IMR-90 (cell line): ENCODE results near the gene EREG. TPM values are rescaled to one million over a fixed set of nuclear protein-coding genes. Genes with fewer than 3 reads are reported as not detected.

Experiments
- ATAC-seq: fragments of 200-7000 bp; cut with Tn5 transposase; 2 replicates; pipeline ENCODE4 v1.9.1; 2020; ENCODE audit warnings: low read depth, mild to moderate bottlenecking, moderate library complexity
- BruUV-seq: library from RNA; stranded (reverse); fragments of 400-500 nt; replicated peaks from 2 replicates; lab custom pipeline; 2021; lab: Mats Ljungman, UMichigan
- CTCF ChIA-PET: fragments of 300-600 bp; formaldehyde crosslinking; extraction: SDS; loops from one replicate; lab custom pipeline; 2021; ENCODE audit warnings: antibody characterized with exemption; lab: Yijun Ruan, JAX
- POLR2A ChIA-PET: fragments of 300-600 bp; sonication (Branson Sonifier 250); formaldehyde crosslinking; loops from one replicate; lab custom pipeline; 2022; ENCODE audit warnings: antibody characterized with exemption; ENCODE audit not compliant: unreplicated experiment; lab: Charles Lee
- DNase-seq: peaks from one replicate; pipeline ENCODE4 v3.0.0; 2013
- H2AFZ ChIP-seq: replicated peaks from 2 replicates; pipeline ENCODE3; 2013; ENCODE audit warnings: low read length, mild to moderate bottlenecking; ENCODE audit not compliant: poor library complexity
- H2AK5ac ChIP-seq: 2 replicates; pipeline ENCODE4 v1.6.1; 2013; ENCODE audit warnings: low read depth, low read length, inconsistent platforms
- H2AK9ac ChIP-seq: replicated peaks from 2 replicates; pipeline ENCODE3; 2013; ENCODE audit warnings: mild to moderate bottlenecking, low read depth, low read length, moderate library complexity; ENCODE audit not compliant: poor library complexity
- H2BK120ac ChIP-seq: 2 replicates; pipeline ENCODE4 v1.6.1; 2013; ENCODE audit warnings: low read depth, low read length, inconsistent platforms
- H2BK15ac ChIP-seq: 3 replicates; pipeline ENCODE4 v1.6.1; 2013; ENCODE audit warnings: low read depth, low read length, inconsistent platforms
- H2BK20ac ChIP-seq: 2 replicates; pipeline ENCODE4 v1.6.1; 2013; ENCODE audit warnings: low read depth, mild to moderate bottlenecking, inconsistent platforms, low read length, moderate library complexity
- H2BK5ac ChIP-seq: 2 replicates; pipeline ENCODE4 v1.6.1; 2013; ENCODE audit warnings: mild to moderate bottlenecking, low read depth, low read length, inconsistent platforms; ENCODE audit not compliant: poor library complexity, severe bottlenecking
- H3K14ac ChIP-seq: replicated peaks from 2 replicates; pipeline ENCODE4 v1.6.1; 2013; ENCODE audit warnings: low read depth, low read length, inconsistent platforms
- H3K18ac ChIP-seq: 2 replicates; pipeline ENCODE4 v1.6.1; 2013; ENCODE audit warnings: low read depth, low read length, control low read depth
- H3K23ac ChIP-seq: 2 replicates; pipeline ENCODE4 v1.6.1; 2013; ENCODE audit warnings: low read depth, low read length, inconsistent platforms
- H3K27ac ChIP-seq: 2 replicates; pipeline ENCODE4 v1.5.1; 2013; ENCODE audit warnings: mild to moderate bottlenecking, control low read depth, low read length; ENCODE audit not compliant: insufficient read depth
- H3K27me3 ChIP-seq: 2 replicates; pipeline ENCODE4 v1.6.1; 2013; ENCODE audit warnings: low read length; ENCODE audit not compliant: control insufficient read depth, insufficient read depth
- H3K36me3 ChIP-seq: 2 replicates; pipeline ENCODE4 v1.6.1; 2013; ENCODE audit warnings: low read length, mixed read lengths; ENCODE audit not compliant: control insufficient read depth, insufficient read depth
- H3K4ac ChIP-seq: 2 replicates; pipeline ENCODE4 v1.6.1; 2013; ENCODE audit warnings: low read depth, low read length, inconsistent platforms
- H3K4me1 ChIP-seq: 2 replicates; pipeline ENCODE4 v1.6.1; 2013; ENCODE audit warnings: low read length, mixed read lengths; ENCODE audit not compliant: control insufficient read depth, insufficient read depth
- H3K4me2 ChIP-seq: 2 replicates; pipeline ENCODE4 v1.6.1; 2013; ENCODE audit warnings: low read depth, mild to moderate bottlenecking, control low read depth, low read length, moderate library complexity
- H3K4me3 ChIP-seq: 2 replicates; pipeline ENCODE4 v1.5.1; 2013; ENCODE audit warnings: low read depth, mild to moderate bottlenecking, control low read depth, low read length, moderate library complexity; ENCODE audit not compliant: insufficient read depth
- H3K56ac ChIP-seq: 2 replicates; pipeline ENCODE4 v1.6.1; 2013; ENCODE audit warnings: low read length, inconsistent platforms; ENCODE audit not compliant: insufficient read depth; ENCODE audit errors: extremely low read depth
- H3K79me1 ChIP-seq, 2 experiments: 2 replicates each; pipeline ENCODE4 v1.6.1; 2013; ENCODE audit warnings: low read length in 2 of 2, inconsistent platforms in 1 of 2, low read depth in 1 of 2
- H3K9ac ChIP-seq: 2 replicates; pipeline ENCODE4 v1.6.1; 2013; ENCODE audit warnings: low read depth, low read length, control low read depth
- H3K9me1 ChIP-seq: 2 replicates; pipeline ENCODE4 v1.6.1; 2013; ENCODE audit warnings: low read length, inconsistent platforms; ENCODE audit not compliant: insufficient read depth
- H3K9me3 ChIP-seq: 2 replicates; pipeline ENCODE4 v1.6.1; 2013; ENCODE audit warnings: low read length; ENCODE audit not compliant: control insufficient read depth, insufficient read depth
- H4K20me1 ChIP-seq: 2 replicates; pipeline ENCODE4 v1.6.1; 2013; ENCODE audit warnings: low read length, inconsistent platforms; ENCODE audit not compliant: insufficient read depth
- H4K5ac ChIP-seq: 2 replicates; pipeline ENCODE4 v1.6.1; 2013; ENCODE audit warnings: mild to moderate bottlenecking, low read depth, low read length, control low read depth
- H4K8ac ChIP-seq, 2 experiments: 2 replicates each; pipeline ENCODE4 v1.6.1; 2013; ENCODE audit warnings: low read depth in 2 of 2, low read length in 2 of 2, control low read depth in 1 of 2, inconsistent platforms in 1 of 2
- H4K91ac ChIP-seq: 2 replicates; pipeline ENCODE4 v1.6.1; 2013; ENCODE audit warnings: low read depth, low read length, inconsistent platforms; ENCODE audit not compliant: insufficient read depth
- BHLHE40 ChIP-seq: fragments of 150-350 bp; IDR thresholded peaks from 2 replicates; pipeline ENCODE4 v1.6.1; 2016; ENCODE audit warnings: mild to moderate bottlenecking, low read depth, low read length
- CEBPB ChIP-seq: IDR thresholded peaks from 2 replicates; pipeline ENCODE4 v1.6.1; 2012; ENCODE audit warnings: low read depth, low read length, improper control_type of control experiment
- CHD1 ChIP-seq: IDR thresholded peaks from 2 replicates; pipeline ENCODE4 v1.6.1; 2012; ENCODE audit warnings: low read depth, low read length, improper control_type of control experiment
- CTCF ChIP-seq: conservative IDR thresholded peaks from 2 replicates; pipeline ENCODE4 v1.5.1; 2012; ENCODE audit warnings: mild to moderate bottlenecking, low read depth, low read length, improper control_type of control experiment
- ELK1 ChIP-seq: fragments of 150-350 bp; IDR thresholded peaks from 2 replicates; pipeline ENCODE4 v1.6.1; 2016; ENCODE audit warnings: low read depth, mild to moderate bottlenecking, low read length, moderate library complexity, borderline replicate concordance
- FOS ChIP-seq: fragments of 150-350 bp; IDR thresholded peaks from 2 replicates; pipeline ENCODE4 v1.6.1; 2016; ENCODE audit warnings: low read depth, low read length
- MAFK ChIP-seq: IDR thresholded peaks from 2 replicates; pipeline ENCODE4 v1.6.1; 2012; ENCODE audit warnings: low read depth, low read length, improper control_type of control experiment
- MAZ ChIP-seq: IDR thresholded peaks from 2 replicates; pipeline ENCODE4 v1.6.1; 2012; ENCODE audit warnings: low read depth, mild to moderate bottlenecking, low read length, improper control_type of control experiment, moderate library complexity, borderline replicate concordance
- MXI1 ChIP-seq: IDR thresholded peaks from 2 replicates; pipeline ENCODE4 v1.6.1; 2012; ENCODE audit warnings: low read depth, mild to moderate bottlenecking, low read length, moderate library complexity, borderline replicate concordance
- NFE2L2 ChIP-seq: fragments of 150-350 bp; IDR thresholded peaks from 2 replicates; pipeline ENCODE4 v1.6.1; 2016; ENCODE audit warnings: low read depth, mild to moderate bottlenecking, low read length
- POLR2A ChIP-seq: IDR thresholded peaks from 2 replicates; pipeline ENCODE4 v1.6.1; 2012; ENCODE audit warnings: mild to moderate bottlenecking, low read depth, low read length
- RAD21 ChIP-seq: IDR thresholded peaks from 2 replicates; pipeline ENCODE4 v1.6.1; 2012; ENCODE audit warnings: low read length, improper control_type of control experiment
- RCOR1 ChIP-seq: IDR thresholded peaks from 2 replicates; pipeline ENCODE4 v1.6.1; 2012; ENCODE audit warnings: mild to moderate bottlenecking, low read length, improper control_type of control experiment; ENCODE audit not compliant: insufficient replicate concordance
- RFX5 ChIP-seq: IDR thresholded peaks from 2 replicates; pipeline ENCODE4 v1.8.0; 2012; ENCODE audit warnings: low read depth, mild to moderate bottlenecking, low read length, moderate library complexity
- USF2 ChIP-seq: fragments of 150-350 bp; IDR thresholded peaks from 2 replicates; pipeline ENCODE4 v1.6.1; 2017; ENCODE audit warnings: mild to moderate bottlenecking, antibody characterized with exemption, low read length, low read depth
- WGBS, 2 experiments: methylation state at CpG; one replicate each; pipeline versions ENCODE4 v1.1.5 to v1.1.7; 2013; ENCODE audit warnings: missing lambda C conversion rate in 2 of 2; ENCODE audit not compliant: insufficient read length in 1 of 2; ENCODE audit errors: extremely low coverage in 2 of 2; 5-methylcytosine and 5-hydroxymethylcytosine counted together
- dilution Hi-C: fragments of 300-500 bp; cut with HindIII; formaldehyde crosslinking; loops from one replicate; pipeline ENCODE4 v1.14.3; 2018; ENCODE audit warnings: low sequenced_read_pairs; ENCODE audit not compliant: unreplicated experiment
- in situ Hi-C: fragments of 300-500 bp; cut with MboI; formaldehyde crosslinking; loops from 3 replicates; pipeline ENCODE4 v1.14.3; 2019; ENCODE audit warnings: low sequenced_read_pairs, inconsistent platforms, mixed read lengths
- intact Hi-C: fragments of 100-400 bp; cut with micrococcal nuclease; formaldehyde crosslinking; loops from 2 replicates; pipeline ENCODE4 v1.10.0; 2022
- polyA plus RNA-seq, 3 experiments: library from polyadenylated mRNA; depleted of rRNA; stranded (reverse); fragments of >200 nt; gene quantifications; 2 replicates each; pipeline ENCODE4 v1.2.3, GENCODE V29; 2012; ENCODE audit warnings: low replicate concordance in 1 of 3
- total RNA-seq: library from RNA; depleted of rRNA; stranded (reverse); fragments of >200 nt; gene quantifications from 2 replicates; pipeline ENCODE4 v1.2.3, GENCODE V29; 2012

The EREG gene
- total and polyA plus RNA-seq, 2 of the 4 experiments (the other 2 are of a cell fraction) = 0.26 to 0.36 TPM

GRCh38 chr4:74315376-74315775 lies 49.6 kb upstream of the EREG start:
- Histone ChIP-seq H3K9ac (no peak overlapping the region), H3K23ac (no peak overlapping the region), H3K4ac (no peak overlapping the region), H4K8ac (no peak overlapping the region), H3K36me3 (no peaks in the 10 kb centered on the region), H2AK9ac (no peak overlapping the region), H3K9me3 (no peaks in the 10 kb centered on the region), H2BK15ac (no peak overlapping the region), H4K5ac (no peak overlapping the region), H3K56ac (no peak overlapping the region), H3K4me1 (no peaks in the 10 kb centered on the region), H3K4me3 (no peak overlapping the region), H2BK20ac (no peak overlapping the region), H2BK120ac (no peak overlapping the region), H3K27ac (no peak overlapping the region), H3K9me1 (no peaks in the 10 kb centered on the region), H4K91ac (no peak overlapping the region), H2BK5ac (no peak overlapping the region), H3K4me2 (no peak overlapping the region), H3K14ac (no peak overlapping the region), H3K18ac (no peak overlapping the region), H2AK5ac (no peak overlapping the region), H4K20me1 (no peaks in the 10 kb centered on the region), H3K79me1 (no peaks in the 10 kb centered on the region), H3K27me3 (peaks cover 2% of the 10 kb centered on the region; the same call in 1 of the 2 replicates), H2AFZ (no peak overlapping the region)
- WGBS, 2 experiments = no CpG with 5 or more reads among the region's 5 CpGs
- dilution Hi-C loops (no loop called here), in situ Hi-C loops (loop anchor here (25.0 kb wide), 1 partner anchor 653 kb away; no protein-coding TSS in a partner anchor), intact Hi-C loops (no loop called here)
- TF ChIP-seq ELK1 (no peak), MAFK (no peak), RAD21 (no peak), CTCF (no peak), RCOR1 (no peak), RFX5 (no peak), BHLHE40 (no peak), FOS (no peak), CEBPB (no peak), NFE2L2 (no peak), POLR2A (no peak), MXI1 (no peak), USF2 (no peak), MAZ (no peak), CHD1 (no peak)
- ChIA-PET POLR2A (no interaction called here), CTCF (interaction anchor here (1.3 kb wide), 2 partner anchors 85 to 365 kb away, joined by 3 read pairs; no protein-coding TSS in a partner anchor)
- DNase-seq (no peak), ATAC-seq (no peak)
- no TSS peak for BruUV-seq
